Esophagus squamous epithelium (tissue), 4 donors: ENCODE data around the gene NETO2.

Source experiments
- POLR2A ChIP-seq, 4 donors: fragments of 450-650 bp; IDR thresholded peaks; one replicate each; pipeline ENCODE4 v1.6.1; 2017; ENCODE audit warnings: antibody characterized with exemption in 4 of 4, mild to moderate bottlenecking in 4 of 4, moderate library complexity in 3 of 4
- TF ChIP-seq, protein P1 (sequence below), 6 experiments: fragments of 450-650 bp in 4 of 6; fragments of 200-600 bp in 2 of 6; sonication (generic) in 2 of 6; IDR thresholded peaks; one replicate each; pipeline ENCODE4 v1.5.1; 2016 to 2019; ENCODE audit warnings: antibody characterized with exemption in 6 of 6, mild to moderate bottlenecking in 4 of 6, moderate library complexity in 4 of 6

DNA sequence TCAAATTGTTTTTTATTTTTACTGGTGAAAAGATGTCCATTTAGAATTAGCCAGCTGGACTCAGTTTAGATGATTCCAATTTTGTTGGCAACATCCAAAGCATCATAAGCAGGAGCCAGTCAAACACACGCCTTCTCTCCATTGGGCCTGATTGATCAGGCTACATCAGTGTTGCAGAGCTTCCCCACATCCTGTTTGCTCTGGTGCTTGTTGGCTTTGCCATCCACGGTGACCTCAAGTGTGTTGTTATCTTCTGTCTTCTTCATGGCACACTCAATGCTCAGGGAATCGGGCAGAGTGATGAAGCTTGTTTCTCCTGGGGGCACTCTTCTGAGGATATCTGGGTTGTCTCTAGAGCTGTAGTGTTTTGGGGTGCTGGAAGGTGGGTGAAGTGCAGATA, 6.3 kb upstream of the NETO2 start:
- TF ChIP-seq, protein P1, sequence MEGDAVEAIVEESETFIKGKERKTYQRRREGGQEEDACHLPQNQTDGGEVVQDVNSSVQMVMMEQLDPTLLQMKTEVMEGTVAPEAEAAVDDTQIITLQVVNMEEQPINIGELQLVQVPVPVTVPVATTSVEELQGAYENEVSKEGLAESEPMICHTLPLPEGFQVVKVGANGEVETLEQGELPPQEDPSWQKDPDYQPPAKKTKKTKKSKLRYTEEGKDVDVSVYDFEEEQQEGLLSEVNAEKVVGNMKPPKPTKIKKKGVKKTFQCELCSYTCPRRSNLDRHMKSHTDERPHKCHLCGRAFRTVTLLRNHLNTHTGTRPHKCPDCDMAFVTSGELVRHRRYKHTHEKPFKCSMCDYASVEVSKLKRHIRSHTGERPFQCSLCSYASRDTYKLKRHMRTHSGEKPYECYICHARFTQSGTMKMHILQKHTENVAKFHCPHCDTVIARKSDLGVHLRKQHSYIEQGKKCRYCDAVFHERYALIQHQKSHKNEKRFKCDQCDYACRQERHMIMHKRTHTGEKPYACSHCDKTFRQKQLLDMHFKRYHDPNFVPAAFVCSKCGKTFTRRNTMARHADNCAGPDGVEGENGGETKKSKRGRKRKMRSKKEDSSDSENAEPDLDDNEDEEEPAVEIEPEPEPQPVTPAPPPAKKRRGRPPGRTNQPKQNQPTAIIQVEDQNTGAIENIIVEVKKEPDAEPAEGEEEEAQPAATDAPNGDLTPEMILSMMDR (IDR thresholded peaks at IDR 0.05): no peak
- no peak for TF ChIP-seq POLR2A (IDR thresholded peaks at IDR 0.05)
